Astrocyte of the hippocampus (primary cell): ENCODE results near the gene SARNP.

Experiments used
- DNase-seq: peaks from one replicate; pipeline ENCODE4 v3.0.0; 2011; ENCODE audit warnings: low read depth, low spot score

Gene SARNP

DNA sequence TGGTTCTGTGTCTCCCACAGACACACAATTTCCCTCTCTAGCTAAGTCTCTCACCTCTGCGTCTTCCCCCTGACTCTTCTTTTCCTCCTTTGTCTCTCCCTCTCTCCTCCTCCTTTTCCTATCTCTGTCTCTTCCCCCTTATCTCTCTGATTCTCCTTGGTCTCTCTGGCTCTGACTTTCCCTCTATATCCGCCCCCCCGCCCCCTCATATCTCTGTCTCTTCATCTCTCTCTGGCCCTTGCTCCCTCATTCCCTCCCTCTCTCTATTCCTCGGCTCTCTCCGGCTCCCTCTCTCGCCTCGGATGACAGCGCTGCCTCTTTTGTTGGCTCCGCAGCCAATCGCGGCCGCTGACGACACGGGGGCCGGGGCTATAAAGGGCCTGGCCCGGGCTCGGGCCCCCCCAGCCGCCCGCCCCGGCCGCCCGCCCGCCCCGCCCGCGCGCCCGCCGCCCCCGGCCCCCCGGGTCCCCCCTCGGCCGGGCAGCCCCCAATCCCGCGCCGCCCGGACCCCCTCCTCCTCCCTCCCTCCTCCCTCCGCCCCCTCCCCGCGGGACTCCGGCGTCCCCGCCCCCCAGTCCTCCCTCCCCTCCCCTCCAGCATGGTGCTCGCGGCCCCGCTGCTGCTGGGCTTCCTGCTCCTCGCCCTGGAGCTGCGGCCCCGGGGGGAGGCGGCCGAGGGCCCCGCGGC lies 74.7 kb downstream of the SARNP start, which contains the start of gene GDF11:
TSS of gene GDF11 (plus strand) at position 404 of the 687 bp plus-strand sequence. CDS start at position 599, 195 bp downstream.
- DNase-seq, result peak; percentile 92

DNA sequence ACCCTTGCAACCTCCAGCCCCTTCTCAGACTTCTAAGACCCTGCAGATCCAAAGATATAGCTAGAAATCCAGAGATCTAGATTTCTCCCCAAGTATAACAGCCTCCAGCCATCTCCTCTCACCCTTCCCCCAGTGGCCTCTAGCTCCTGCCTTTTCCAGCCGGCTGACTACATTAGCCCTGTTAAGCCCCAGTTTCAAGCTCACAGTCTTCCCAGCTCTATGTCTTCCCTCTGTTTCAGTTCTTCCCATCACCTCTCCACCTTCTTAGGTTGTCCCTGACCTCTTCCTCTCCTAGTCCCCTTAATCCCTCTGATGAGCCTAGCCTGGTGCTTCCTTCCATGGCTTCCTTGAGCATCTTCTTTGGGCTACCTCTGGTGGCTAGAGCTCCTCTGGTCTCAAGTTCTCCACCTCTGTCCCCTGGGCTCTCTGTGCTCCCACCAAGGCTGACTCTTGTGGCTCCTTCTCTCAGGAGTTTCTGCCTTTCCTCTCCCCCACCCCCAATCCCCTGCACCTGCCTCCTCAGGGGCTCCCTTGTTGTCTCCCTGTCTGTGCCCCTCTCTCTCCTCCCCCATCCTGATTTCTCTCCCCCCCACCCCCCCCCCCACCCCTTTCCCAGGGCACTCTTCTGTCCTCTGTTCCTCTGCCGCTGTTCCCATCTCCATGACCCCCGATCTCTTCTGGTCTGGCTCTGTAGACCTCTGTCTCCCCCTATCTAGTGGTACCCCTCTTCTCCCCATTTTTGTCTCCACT lies 75.4 kb downstream of the SARNP start:
- DNase-seq, result no peak

DNA sequence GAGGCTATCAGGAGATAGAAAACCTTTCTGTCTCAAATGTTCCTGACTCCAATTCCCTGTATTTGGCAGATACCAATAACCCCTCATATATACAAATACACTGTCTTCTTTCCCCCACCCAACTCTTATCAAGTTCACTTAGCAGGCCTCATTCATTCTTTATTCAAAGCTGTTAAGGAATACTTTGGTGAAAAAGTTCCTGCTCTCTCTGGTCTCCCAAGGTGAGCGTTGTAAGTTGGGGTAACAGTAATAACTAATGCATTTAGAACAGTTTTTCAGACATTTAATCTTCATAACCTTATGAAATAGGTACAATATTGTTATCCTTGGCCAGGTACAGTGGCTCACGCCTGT lies 78.5 kb downstream of the SARNP start:
- no peak for DNase-seq

DNA sequence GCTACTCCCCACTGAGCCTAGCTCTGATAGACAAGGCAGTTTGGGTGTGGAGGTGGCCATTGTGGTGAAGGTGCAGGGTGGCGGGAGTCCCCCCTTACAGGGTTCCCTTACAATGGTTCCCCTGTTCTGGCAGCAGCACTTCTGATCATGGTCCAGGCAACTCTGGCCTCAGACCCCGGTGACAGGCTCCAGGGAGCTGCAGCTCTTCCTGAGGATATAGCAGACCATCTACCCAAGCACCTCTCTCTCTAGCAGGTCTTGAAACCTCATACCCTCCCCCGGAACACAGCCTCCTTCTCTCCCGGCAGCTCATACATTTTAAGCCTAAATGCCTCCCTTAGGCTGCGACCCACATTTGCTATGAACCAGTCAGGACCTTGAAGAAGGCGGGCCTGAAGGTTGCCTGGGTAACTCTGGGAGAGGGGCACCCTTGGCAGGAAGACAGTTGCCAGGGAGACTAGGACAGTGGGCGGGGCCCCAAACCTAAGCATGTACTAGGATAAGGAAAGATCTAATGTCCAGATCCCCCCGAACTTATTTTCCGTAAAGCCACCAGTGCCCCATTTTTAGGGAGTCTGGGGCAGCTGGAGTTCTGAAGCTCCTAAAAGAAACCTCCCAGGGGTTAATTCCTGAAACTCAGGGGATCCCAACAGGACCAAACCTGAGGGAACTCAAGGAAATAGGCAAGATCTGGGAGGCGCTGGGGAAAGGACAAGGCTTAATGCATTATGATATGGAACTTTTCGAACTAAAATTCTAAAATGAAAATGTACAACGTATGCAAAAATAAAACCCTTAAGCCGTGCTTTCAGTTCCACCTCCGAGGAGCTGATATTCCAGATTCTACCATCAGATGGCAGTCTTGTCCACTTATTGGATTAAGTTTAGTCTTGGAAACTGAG lies 79.2 kb downstream of the SARNP start:
- peak; percentile 93 for DNase-seq

DNA sequence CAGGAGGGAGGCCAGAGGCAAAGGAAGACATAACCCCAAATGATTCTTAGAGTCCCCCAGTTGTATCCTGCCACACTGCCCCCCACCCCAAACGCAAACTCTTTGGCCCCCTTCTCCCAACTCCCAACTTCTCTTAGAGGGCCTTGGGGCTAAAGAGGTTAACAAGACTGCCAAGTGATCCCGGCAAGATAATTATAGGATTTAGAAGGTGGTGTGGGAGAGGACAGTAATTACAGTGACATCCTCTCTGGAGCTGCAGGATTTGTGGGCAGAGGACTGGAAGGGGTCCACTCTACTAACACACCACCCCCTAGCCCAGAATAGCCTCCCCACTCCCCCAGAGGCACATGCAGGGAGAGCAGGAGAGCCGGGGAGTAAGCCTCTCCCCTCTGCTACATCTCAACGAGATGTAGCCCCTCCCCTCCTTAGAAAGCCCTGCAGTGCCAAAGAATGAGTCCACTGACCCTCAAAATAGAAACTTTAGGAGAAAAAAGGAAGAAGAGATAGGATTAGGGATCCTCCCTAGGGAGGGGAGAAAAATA lies 79.9 kb downstream of the SARNP start:
- peak; percentile 29 for DNase-seq

DNA sequence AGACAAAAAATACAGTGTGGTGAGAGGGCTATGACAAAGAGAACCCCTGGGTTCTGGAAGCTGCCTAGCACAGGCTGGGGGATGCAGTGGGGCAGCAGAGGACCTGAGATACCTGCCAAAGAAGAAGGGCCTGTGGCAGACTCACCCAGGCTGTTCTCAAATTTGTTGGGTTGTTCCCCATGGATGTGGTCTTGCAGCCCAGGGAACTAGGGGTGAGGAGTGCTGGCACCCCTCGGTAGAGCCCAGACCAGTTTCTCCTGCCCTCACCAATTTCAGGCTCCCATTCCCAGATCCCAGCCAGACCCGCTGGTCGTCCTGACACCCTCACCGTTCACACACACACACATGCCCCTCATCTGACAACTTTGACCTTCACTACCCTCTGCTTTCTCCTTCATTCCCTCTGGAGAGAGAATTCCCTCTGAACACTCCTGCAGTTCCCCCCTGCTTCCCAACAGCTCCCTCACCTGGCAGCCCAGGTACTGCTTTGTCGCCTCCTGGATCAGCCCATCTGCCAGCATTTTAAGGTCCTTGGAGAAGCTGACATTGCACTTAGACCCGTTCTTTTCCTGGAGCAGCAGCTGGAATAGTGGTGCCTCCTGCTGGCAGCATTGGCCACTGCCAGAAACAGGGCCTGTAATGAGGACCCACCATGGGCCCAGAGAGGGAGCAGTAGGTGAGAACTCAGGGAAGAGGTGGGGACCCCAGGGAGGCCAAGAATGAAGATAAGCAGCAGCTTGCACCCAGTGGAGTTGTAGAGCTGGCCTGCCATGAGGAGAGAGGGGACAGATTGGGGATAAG lies 80.5 kb downstream of the SARNP start:
- DNase-seq, result peak; percentile 84

DNA sequence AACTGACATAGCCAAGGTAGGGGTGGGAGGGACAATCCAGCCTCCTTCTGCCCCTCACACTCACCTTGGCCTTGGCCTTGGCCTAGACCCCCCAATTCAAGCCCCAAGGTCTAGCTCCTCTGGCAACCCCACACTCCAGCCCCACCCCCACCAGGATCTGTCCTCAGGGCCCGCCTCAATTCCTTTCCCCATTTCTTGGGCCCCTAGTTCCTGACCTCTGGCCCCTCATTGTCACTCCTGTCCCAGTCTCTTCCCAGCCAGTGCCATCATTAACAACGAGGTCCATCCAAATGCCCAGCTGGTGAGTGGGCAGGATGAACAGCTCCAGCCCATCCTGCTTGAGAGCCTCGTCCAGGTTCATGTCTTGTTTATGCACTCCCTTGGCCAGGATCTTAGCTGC lies 81.4 kb downstream of the SARNP start:
- DNase-seq, result no peak

DNA sequence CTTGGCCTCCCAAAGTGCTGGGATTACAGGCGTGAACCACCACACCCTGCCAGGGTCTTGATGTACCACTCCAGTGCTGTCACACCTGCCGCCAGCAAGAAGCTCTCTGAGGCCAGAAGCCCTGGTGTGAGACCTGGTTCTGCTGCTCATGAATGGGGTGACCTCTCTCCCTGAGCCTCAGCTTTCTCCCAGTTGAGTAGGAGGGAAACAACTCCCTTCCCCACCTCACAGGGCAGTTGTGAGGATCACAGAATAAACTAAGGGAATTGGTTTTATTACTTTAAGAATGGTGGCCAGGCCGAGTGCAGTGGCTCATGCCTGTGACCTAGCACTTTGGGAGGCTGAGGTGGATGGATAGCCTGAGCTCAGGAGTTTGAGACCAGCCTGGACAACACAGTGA lies 82.9 kb downstream of the SARNP start:
- DNase-seq, result no peak

DNA sequence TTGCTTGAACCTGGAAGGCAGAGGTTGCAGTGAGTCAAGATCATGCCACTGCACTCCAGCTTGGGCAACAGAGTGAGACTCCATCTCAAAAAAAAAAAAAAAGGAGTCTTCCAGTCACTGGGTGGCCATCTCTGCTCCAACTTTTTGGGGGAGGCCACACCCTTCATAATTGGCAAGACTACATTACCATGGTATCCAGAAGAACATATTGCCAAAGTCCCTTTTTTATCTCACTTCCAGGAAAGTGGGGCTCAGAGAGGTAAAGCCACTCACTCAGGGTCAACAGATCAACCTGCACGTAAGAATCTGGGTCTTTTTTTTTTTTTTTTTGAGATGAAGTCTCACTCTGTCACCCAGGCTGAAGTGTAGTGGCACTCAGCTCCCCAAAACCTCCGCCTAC lies 83.7 kb downstream of the SARNP start:
- DNase-seq, result no peak

DNA sequence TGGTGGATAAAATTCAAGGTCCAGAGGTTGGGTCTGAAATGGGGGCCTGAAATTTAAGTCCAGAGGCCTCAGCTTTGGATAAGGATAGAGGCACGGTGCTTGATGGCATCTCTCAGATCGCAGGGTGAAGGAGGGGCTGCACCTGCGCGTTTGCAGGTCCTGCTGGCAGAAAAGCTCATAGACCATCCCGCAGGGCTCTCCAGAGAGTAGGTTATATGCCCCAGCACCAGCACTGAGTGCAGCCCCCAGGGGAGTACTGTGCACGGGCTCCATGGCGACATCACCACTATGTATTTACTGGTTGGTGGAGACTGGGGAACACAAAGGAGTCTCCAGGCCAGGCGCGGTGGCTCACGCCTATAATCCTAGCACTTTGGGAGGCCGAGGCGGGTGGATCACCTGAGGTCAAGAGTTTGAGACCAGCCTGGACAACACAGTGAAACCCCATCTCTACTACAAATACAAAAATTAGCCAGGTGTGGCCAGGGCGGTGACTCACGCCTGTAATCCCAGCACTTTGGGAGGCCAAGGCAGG lies 84.4 kb downstream of the SARNP start:
- no peak for DNase-seq

DNA sequence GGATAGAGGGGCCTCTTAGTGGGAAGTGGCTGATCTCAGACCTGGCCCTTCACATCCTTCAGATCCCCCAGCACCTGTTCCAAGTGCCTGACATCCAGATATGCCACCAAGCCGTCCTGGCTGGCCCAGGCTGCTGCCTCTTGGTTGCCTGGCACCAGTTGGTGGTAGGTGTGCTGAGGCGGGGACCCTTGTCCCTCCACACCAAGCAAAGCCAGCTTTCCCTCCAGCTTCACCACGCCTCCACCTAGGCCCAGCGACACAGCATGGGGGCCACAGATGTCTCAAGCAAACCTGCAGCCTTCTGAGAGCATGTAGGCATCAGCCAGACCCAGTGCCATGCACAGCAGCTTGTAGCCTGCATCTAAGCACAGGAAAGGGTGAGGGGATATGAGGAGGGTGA lies 85.2 kb downstream of the SARNP start:
- no peak for DNase-seq

DNA sequence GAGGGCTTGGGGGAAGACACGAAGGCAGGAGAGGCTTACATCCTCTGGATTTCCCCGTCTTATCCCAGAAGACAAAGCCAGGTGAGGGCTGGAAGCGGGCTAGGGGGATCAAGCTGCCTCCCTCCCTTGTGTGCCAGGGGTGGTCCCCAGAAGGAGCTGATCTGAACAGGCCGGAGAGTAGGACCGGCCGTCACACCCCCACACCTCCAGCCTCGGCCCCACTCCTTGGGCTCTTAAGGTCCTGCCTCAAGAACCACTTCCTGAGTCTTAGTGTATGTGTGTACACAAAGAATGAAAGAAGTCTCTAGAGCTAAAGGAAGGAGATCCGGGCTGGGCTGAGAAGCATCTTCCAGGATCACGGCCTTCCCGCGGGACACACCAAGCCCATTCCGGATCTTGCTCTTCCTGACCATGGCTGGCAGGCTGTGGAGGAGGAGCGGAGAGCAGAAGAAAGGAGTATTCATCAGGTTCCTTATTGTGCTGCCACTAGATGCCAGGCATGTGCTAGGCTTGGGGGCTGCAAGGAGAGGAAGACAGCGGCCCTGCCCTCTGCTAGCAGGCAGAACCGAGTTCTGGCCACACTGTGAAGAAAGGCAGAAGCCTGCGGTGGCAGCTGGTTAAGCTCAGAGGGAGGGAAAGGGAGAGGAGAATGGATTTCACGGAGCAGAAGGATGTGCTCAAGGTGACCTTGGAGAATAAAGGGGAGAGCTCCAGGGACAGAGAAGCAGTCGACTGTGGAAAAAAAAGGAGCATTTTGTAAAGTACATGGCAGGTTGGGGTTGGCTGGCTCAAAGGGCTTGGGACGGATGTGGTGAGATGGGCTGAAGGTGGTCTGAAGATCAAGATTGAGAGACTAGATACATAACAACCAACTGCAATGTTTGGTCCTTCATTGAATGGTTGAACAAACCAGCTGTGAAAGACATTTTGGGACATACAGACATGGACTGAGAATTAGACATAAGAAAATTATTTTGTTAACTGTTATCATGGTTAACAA lies 87.4 kb downstream of the SARNP start:
- peak; percentile 75 for DNase-seq

DNA sequence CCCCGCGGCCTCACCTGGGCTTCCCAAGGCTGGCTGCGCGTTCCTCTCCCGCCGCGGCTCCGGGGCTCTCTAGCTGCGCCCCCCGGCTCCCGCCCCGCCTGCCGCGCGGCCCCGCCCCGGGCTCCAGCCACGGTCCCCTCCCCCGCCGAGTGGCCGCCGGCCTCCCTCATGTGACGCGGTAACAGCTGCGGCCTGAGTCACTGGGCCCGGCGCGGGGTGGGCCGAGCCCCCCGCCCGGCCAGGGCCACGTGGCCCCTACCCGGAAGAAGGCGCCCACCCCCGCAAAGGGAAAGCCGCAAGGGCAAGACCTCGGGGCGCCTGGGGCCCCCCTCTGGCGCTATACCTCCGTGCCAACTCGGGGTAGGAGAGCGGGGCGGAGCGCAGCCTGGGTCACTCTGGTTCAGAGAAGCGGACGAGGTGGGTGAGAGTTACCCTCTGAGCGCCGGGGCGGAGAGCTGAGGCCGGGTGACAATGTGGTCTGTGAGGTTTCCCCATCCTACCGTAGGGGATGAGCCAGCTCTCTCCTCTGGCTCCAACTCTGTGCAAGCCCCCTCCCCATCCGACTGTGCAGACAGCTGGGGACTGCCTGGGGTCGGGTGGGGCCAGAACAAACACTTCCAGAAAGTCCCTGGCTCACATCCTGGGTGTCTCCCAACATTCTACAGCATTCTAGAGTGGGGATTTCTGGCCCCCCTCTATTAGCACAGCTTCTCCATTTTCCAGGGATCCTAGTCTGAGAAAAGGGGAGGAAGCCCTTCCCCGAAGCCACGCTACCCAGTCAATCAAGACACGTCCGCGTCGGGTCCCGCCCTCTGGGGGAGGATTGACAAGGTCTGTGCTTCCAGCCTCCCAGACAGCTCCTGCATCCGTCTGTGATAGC lies 88.3 kb downstream of the SARNP start, which contains the start of gene CD63:
TSS of gene CD63 (minus strand) at position 71 of the 880 bp plus-strand sequence. CDS start 668 bp downstream, outside the sequence.
- DNase-seq, result peak; percentile 95

DNA sequence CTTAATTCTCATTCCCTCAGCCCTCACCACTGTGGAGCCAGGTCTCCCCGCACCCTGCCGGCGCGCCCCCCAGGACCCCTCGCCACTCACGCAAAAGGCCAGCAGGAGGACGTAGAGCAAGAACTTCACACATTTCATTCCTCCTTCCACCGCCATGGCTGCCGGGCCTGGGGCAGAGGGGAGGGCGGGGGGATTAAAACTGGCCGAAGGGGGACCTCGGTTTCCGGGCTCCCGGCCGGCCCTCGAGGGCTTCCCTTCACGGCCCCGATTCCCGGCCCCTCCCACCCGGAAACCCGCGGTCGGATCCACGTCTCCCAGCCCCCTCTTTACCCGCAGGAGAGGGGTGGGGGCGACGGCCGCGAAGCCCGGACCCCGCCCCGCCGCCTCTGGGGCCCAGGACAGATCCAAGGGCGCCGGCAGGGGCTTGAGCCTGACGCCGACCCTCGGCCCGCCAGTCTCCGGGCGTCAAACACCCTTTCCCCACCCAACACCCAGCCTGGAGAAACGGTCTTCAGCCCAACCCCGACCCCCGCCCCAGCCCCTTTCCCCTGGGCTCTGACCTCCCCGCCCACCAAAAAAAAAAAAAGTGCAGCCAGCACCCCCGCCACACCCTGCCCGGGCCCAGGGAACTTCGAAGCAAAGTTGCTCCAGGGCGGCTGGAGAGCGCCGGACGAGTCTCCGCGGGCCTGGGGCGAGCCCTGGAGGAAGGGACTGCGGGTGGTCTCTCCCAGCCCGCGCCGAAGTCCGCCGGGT lies 89.2 kb downstream of the SARNP start:
- peak; percentile 87 for DNase-seq

DNA sequence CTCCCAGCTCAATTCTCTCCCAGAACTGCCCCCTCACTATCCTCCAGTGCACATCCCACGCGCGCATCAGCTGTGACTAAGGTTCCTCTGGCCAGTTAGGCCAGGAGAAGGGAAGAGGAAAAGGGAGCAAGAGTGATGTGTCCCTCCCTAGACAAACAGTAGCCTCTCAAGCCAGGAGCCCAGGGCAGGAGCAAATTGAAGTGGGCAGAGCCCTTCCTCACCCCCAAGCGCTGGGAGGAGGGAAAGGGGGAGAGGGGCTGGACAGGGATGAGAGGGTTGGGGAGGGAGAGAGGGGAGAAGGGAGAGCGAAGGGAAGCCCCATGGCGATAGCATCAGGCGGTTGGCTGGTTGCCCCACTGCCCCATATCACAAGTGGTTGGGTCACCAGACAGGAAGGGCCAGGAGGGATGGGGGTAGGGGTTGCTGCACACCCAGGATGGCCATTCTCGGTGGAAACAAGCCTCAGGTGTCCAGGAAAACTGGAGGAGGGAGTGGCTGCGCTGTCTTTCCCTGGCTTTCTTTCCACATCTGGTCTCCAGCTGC lies 89.8 kb downstream of the SARNP start:
- DNase-seq, result peak; percentile 65

DNA sequence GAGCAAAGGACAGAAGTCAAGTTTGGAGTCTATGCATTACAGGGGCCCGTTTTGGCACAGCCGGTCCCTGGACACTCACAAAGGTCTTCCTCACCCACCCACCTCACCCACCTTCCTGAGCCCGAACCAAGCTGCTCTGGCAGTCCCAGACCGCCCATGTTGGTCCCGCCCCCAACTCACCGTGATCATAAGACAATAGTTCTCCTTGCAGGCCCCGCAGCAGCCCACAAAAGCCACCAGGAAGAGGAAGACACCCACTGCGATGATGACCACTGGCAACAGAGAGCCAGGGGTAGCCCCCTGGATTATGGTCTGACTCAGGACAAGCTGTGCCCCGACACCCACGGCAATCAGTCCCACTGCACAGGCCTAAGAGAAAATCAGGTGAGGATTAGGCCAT lies 90.6 kb downstream of the SARNP start:
- DNase-seq, result no peak

DNA sequence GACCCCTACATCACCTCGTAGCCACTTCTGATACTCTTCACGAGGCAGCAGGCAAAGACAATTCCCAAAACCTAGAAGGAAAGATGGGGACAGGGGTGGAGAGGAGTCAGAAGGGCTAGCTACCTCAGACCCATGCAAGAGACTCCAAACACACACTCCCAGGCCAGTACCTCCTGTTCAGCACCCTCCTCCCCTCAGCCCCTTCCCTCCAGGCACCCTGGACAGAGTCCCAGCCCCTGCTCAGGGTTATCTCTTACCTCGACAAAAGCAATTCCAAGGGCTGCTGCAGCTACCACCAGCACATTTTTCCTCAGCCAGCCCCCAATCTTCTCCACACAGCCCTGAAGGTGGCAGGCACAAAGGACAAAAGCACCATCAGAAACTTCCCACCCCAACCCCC lies 92.0 kb downstream of the SARNP start:
- no peak for DNase-seq

DNA sequence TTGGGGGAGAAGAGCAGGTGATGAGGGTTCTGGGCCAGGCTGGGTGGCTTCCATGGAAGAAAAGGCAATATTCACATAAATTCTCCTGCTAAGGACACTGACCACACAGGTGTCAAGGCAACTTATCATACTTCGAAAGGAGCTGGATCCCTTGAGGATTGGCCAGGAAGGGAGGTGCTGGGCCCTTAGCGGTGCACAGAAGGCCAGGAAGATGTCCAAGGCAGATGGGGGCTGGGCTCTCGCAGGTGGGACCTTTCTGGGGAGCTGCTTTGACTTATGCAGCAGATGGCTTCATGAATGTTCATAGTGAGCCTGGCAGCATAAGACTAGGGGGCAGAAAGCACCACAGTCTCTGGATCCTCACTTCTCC lies 92.6 kb downstream of the SARNP start:
- DNase-seq, result no peak
